Immature natural killer cell (primary cell): ENCODE data around the gene IL1RAPL1. TPM values are rescaled to one million over a fixed set of nuclear protein-coding genes. Genes with fewer than 3 reads are reported as not detected.

ENCODE experiments used
- DNase-seq, 3 donors: peaks; one replicate each; pipeline ENCODE4 v3.0.0; 2022; ENCODE audit warnings: mixed read lengths in 1 of 3
- H3K27ac Mint-ChIP-seq, 6 donors: one replicate each; pipeline ENCODE4 v1.8.0; 2020; ENCODE audit warnings: mixed read lengths in 6 of 6, mild to moderate bottlenecking in 5 of 6, inconsistent platforms in 4 of 6, moderate library complexity in 3 of 6
- H3K27me3 Mint-ChIP-seq, 3 donors: one replicate each; pipeline ENCODE4 v1.8.0; 2020 to 2021; ENCODE audit warnings: low read depth in 3 of 3, mild to moderate bottlenecking in 3 of 3, mixed read lengths in 3 of 3, moderate library complexity in 3 of 3, inconsistent platforms in 1 of 3
- H3K36me3 Mint-ChIP-seq, 3 donors: one replicate each; pipeline ENCODE4 v1.8.0; 2020; ENCODE audit warnings: mixed read lengths in 3 of 3, inconsistent platforms in 2 of 3, mild to moderate bottlenecking in 2 of 3
- H3K4me1 Mint-ChIP-seq, 2 donors: one replicate each; pipeline ENCODE4 v1.8.0; 2020; ENCODE audit warnings: inconsistent platforms in 2 of 2, mild to moderate bottlenecking in 2 of 2, mixed read lengths in 2 of 2, moderate library complexity in 1 of 2
- H3K4me3 Mint-ChIP-seq, 5 donors: one replicate each; pipeline ENCODE4 v1.8.0; 2020; ENCODE audit warnings: mild to moderate bottlenecking in 5 of 5, mixed read lengths in 5 of 5, inconsistent platforms in 3 of 5, moderate library complexity in 3 of 5
- H3K9me3 Mint-ChIP-seq, 6 donors: one replicate each; pipeline ENCODE4 v1.8.0; 2020; ENCODE audit warnings: mild to moderate bottlenecking in 6 of 6, mixed read lengths in 6 of 6, inconsistent platforms in 4 of 6, moderate library complexity in 3 of 6
- polyA plus RNA-seq, 3 donors: library from polyadenylated mRNA; unstranded; fragments of 300-500 nt; fragmentation: Illumina TruSeq; gene quantifications; one replicate each; pipeline ENCODE4 v1.2.3, GENCODE V29; 2021

The IL1RAPL1 gene
- polyA plus RNA-seq, 3 donors from 2014 or later: not detected

GRCh38 chrX:29435396-29435795 lies 848.1 kb downstream of the IL1RAPL1 start:
- H3K4me1 Mint-ChIP-seq: no peaks in the 10 kb centered on the region
- H3K4me3 Mint-ChIP-seq: no peak overlapping the region
- H3K36me3 Mint-ChIP-seq: no peaks in the 10 kb centered on the region
- peaks cover 0 to 7% (median 1%) of the 10 kb centered on the region in 3 donors for H3K27me3 Mint-ChIP-seq
- H3K27ac Mint-ChIP-seq: peak overlapping the region in 1 of 6 donors; percentile 32
- no peak for DNase-seq
- H3K9me3 Mint-ChIP-seq: peaks cover 0 to 12% (median under 1%) of the 10 kb centered on the region in 6 donors

- Mint-ChIP-seq H3K9me3 (peaks cover 0 to 5% (median 0%) of the 10 kb centered on the region in 6 donors), H3K36me3 (no peaks in the 10 kb centered on the region)
- DNase-seq: no peak
These were observed 860.6 kb downstream of the IL1RAPL1 start for GRCh38 chrX:29447867-29448266.

GRCh38 chrX:29453333-29453732 lies 866.1 kb downstream of the IL1RAPL1 start:
- Mint-ChIP-seq H3K36me3 (no peaks in the 10 kb centered on the region), H3K9me3 (peaks cover 0 to 12% (median 5%) of the 10 kb centered on the region in 6 donors), H3K4me3 (no peak overlapping the region), H3K27me3 (peaks cover 0 to 5% (median 3%) of the 10 kb centered on the region in 3 donors), H3K4me1 (no peaks in the 10 kb centered on the region), H3K27ac (no peak overlapping the region)
- DNase-seq: no peak

More at GRCh38 chrX:29447867-29448266, 860.6 kb downstream of the IL1RAPL1 start:
- H3K27ac Mint-ChIP-seq: no peak overlapping the region
- no peak overlapping the region for H3K4me3 Mint-ChIP-seq
- no peaks in the 10 kb centered on the region for H3K4me1 Mint-ChIP-seq
- peaks cover 0 to 3% (median 0%) of the 10 kb centered on the region in 3 donors for H3K27me3 Mint-ChIP-seq

- Mint-ChIP-seq H3K36me3 (no peaks in the 10 kb centered on the region), H3K27me3 (peaks cover 0 to 3% (median 2%) of the 10 kb centered on the region in 3 donors)
These were observed 868.5 kb downstream of the IL1RAPL1 start for GRCh38 chrX:29455702-29456101.

GRCh38 chrX:29461039-29461438 lies 873.8 kb downstream of the IL1RAPL1 start:
- H3K36me3 Mint-ChIP-seq: no peaks in the 10 kb centered on the region
- H3K4me3 Mint-ChIP-seq: no peak overlapping the region
- no peaks in the 10 kb centered on the region for H3K27me3 Mint-ChIP-seq
- no peaks in the 10 kb centered on the region for H3K4me1 Mint-ChIP-seq
- H3K9me3 Mint-ChIP-seq: peaks cover 0 to 10% (median 1%) of the 10 kb centered on the region in 6 donors
- DNase-seq: no peak
- H3K27ac Mint-ChIP-seq: no peak overlapping the region

More at GRCh38 chrX:29455702-29456101, 868.5 kb downstream of the IL1RAPL1 start:
- peaks cover 0 to 18% (median 6%) of the 10 kb centered on the region in 6 donors for H3K9me3 Mint-ChIP-seq
- no peak for DNase-seq
- H3K27ac Mint-ChIP-seq: no peak overlapping the region
- H3K4me3 Mint-ChIP-seq: no peak overlapping the region
- H3K4me1 Mint-ChIP-seq: no peaks in the 10 kb centered on the region

DNA sequence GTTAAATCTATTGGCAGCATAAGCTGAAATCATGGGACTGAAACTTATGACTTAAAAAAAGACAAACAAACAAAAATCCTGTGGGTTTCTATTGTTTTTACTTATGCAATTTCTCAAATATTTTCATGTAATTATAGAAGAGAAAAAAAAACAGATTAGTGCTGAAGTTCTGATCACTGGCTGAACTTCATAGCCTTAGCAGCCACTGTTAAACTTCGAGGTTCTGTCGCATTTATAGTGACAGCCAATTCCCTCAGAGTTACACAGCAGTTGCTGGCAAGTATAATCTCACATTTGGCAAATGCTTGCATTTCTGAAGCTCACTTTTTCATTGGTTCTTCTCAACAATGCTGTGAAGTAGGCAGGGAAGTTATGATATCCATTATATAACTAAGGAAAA lies 879.2 kb downstream of the IL1RAPL1 start:
- Mint-ChIP-seq H3K27ac (no peak overlapping the region), H3K27me3 (peaks cover 0 to 2% (median 0%) of the 10 kb centered on the region in 3 donors), H3K9me3 (peaks cover 0 to 2% (median 0%) of the 10 kb centered on the region in 6 donors), H3K36me3 (no peaks in the 10 kb centered on the region), H3K4me1 (no peaks in the 10 kb centered on the region), H3K4me3 (no peak overlapping the region)
- no peak for DNase-seq

DNA sequence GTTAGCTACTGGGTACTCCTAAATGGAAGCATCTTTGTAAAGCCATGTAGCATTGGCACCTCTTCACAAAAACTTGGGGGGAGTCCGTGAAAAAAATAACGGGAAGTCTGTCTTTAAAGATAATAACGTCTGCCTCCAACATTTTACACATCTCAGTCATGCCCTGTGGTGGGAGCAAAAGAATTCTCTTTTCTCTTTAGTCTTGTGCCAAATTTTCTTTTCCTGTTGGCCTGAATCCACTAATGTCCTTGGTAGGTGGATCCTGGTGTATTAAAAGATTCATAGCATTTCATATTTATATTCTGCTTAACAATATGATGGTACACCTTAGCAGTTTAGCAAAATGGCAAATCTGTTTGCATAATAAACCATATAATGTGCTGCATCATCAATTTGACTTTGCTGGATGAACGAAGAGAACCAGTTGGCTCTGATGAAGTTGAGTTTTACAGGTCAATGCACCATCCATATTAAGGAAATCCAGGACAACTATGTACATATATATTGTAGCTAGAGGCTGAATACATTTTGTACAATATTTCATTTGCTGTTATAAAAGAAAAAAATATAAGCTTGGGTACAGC lies 881.8 kb downstream of the IL1RAPL1 start:
- DNase-seq: no peak
- no peaks in the 10 kb centered on the region for H3K9me3 Mint-ChIP-seq
- H3K27me3 Mint-ChIP-seq: peaks cover 0 to 2% (median 0%) of the 10 kb centered on the region in 3 donors
- no peaks in the 10 kb centered on the region for H3K36me3 Mint-ChIP-seq
- H3K27ac Mint-ChIP-seq: no peak overlapping the region
- H3K4me3 Mint-ChIP-seq: no peak overlapping the region
- no peaks in the 10 kb centered on the region for H3K4me1 Mint-ChIP-seq

DNA sequence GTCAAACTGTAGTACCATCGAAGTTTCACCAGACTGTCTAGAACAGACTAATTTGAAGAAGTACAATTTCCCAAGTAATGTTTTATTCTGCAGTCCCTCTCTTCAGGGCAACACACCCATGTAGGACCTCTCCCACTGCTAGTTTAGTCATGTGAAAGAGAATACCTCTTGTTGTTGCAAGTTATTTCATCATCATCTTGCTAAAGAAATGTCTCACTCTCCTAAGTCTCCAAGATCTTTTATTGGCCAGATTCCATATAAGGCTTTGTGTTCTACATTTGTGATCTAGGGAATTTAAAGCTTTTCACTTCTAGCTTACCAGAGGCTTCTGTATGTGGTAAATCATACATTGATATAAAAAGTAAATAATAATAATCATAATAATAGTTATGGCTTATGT lies 882.8 kb downstream of the IL1RAPL1 start:
- Mint-ChIP-seq H3K4me3 (no peak overlapping the region), H3K4me1 (no peaks in the 10 kb centered on the region)

DNA sequence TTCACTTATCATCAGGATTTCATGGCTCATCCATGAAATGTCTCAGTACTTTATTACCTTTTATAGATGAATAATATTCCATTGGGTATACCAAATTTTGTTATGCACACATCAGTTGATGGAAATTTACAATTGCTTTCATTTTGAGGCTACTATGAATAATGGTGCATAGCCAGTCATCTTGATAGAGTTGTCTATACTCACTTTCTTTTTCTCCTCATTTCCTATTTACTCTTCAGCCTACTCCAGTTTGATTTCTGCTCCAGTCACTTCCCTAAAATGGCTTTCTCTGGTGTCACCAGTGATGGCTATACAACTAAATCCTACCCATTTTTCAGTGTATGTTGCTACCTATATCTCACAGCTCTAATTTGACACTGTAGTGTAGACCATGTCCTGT lies 884.6 kb downstream of the IL1RAPL1 start:
- DNase-seq: no peak
- Mint-ChIP-seq H3K4me3 (no peak overlapping the region), H3K36me3 (no peaks in the 10 kb centered on the region), H3K4me1 (no peaks in the 10 kb centered on the region), H3K27ac (no peak overlapping the region), H3K9me3 (no peaks in the 10 kb centered on the region), H3K27me3 (peaks cover 0 to 2% (median 0%) of the 10 kb centered on the region in 3 donors)

More for the DNA sequence above, 882.8 kb downstream of the IL1RAPL1 start:
- no peak for DNase-seq
- Mint-ChIP-seq H3K36me3 (no peaks in the 10 kb centered on the region), H3K27me3 (peaks cover 0 to 2% (median 0%) of the 10 kb centered on the region in 3 donors), H3K27ac (no peak overlapping the region), H3K9me3 (no peaks in the 10 kb centered on the region)

DNA sequence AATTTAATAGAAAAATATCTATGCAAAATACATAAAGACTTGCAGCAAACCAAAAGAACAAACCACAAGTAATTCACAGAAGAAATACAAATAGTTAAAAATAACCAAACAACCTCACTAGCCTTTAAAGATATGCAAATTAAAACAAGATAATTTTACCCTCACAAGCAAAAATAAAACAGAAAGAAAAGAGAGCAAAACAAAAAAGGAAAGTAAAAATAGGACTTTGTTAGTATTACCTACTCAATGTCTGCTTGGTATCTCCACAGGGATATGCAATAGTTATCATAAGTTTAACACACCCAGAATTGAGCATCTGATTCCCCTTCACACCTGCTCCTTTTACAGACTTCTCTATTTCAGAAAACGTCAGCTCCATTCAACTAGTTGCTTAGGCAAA lies 890.6 kb downstream of the IL1RAPL1 start:
- H3K4me3 Mint-ChIP-seq: no peak overlapping the region
- H3K27me3 Mint-ChIP-seq: peaks cover 2 to 8% (median 2%) of the 10 kb centered on the region in 3 donors
- DNase-seq: no peak
- H3K4me1 Mint-ChIP-seq: no peaks in the 10 kb centered on the region
- peaks cover 0 to 4% (median 0%) of the 10 kb centered on the region in 6 donors for H3K9me3 Mint-ChIP-seq
- no peaks in the 10 kb centered on the region for H3K36me3 Mint-ChIP-seq
- H3K27ac Mint-ChIP-seq: no peak overlapping the region

DNA sequence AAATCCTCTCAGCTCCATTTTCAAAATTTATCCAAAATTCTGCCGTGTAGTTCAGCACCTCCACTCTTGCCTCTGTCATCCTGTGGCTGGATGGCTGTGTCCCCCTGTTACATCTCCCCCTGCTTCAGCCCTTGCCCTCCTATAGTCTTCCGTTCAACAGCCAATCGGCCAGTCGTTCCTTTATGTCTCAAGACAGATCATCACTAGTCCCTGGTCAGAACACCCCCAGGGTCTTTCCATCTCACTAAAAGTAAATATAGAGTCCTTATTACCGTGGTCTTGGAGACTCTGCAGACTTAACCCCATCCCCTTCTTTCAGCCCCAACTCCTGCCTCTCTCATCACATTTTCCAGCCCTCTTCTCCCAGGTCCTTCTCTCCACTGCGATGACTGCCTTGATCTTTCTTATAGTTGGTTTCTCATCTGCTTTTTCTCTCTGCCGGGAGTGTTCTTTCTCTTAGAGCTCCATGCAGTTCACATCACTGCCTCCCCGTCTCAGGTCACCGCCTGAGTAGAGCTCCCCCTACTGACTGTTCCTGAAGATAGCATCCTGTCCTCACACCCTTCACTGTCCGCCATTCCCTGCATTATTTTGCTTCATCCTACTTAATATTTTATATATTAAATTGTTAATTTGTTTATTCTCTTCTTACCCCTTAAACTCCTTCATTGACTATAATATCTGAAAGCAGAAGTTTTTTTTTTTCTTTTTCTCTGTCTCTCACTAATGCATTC lies 891.3 kb downstream of the IL1RAPL1 start:
- Mint-ChIP-seq H3K27ac (no peak overlapping the region), H3K36me3 (no peaks in the 10 kb centered on the region), H3K27me3 (peaks cover 2 to 8% (median 2%) of the 10 kb centered on the region in 3 donors), H3K4me3 (no peak overlapping the region), H3K9me3 (peaks cover 0 to 4% (median 0%) of the 10 kb centered on the region in 6 donors), H3K4me1 (no peaks in the 10 kb centered on the region)
- no peak for DNase-seq

GRCh38 chrX:29487214-29487613 lies 900.0 kb downstream of the IL1RAPL1 start:
- H3K4me1 Mint-ChIP-seq: no peaks in the 10 kb centered on the region
- H3K9me3 Mint-ChIP-seq: peaks cover 0 to 4% (median 0%) of the 10 kb centered on the region in 6 donors
- no peak overlapping the region for H3K27ac Mint-ChIP-seq
- no peaks in the 10 kb centered on the region for H3K27me3 Mint-ChIP-seq
- DNase-seq: no peak
- H3K36me3 Mint-ChIP-seq: no peaks in the 10 kb centered on the region
- H3K4me3 Mint-ChIP-seq: no peak overlapping the region

DNA sequence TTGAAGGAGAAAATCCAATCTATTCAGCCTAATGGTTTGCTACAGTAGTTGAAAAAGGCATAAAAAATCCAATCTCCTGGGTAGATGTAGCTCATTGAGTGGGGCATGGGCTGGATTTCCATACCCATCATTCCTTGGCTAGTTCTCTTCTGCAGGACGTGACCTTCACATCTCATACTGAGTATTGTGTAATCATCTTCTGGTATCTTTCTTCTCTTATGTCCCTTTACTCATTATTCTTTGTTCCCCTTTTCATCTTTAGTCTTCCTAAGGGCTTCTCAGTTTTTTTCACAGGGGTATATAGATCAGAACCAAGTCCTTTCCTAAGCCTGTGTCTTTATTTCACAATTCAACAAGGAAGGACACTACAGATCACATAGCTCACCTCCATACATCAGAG lies 900.5 kb downstream of the IL1RAPL1 start:
- H3K27me3 Mint-ChIP-seq: no peaks in the 10 kb centered on the region
- no peak for DNase-seq
- no peak overlapping the region for H3K4me3 Mint-ChIP-seq
- H3K27ac Mint-ChIP-seq: no peak overlapping the region
- no peaks in the 10 kb centered on the region for H3K36me3 Mint-ChIP-seq
- peaks cover 0 to 4% (median 0%) of the 10 kb centered on the region in 6 donors for H3K9me3 Mint-ChIP-seq
- no peaks in the 10 kb centered on the region for H3K4me1 Mint-ChIP-seq

DNA sequence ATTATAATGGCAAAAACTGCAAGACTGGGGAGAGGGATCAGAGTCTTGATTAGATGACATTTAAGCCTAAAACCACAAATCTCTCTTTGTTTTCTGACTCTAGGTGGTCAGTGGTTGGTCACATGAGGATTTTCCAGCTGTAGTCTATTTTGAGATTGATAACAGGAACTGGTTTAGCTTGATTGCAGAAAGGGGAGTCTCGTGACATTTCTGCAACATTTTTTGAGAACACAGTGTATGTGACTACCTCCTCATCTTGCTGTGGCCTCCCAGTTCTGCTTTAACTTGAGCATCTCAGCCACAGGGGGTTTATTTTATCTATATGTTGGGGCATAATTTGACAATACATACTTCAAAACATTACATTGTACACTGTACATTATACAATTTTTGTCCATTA lies 901.7 kb downstream of the IL1RAPL1 start:
- H3K9me3 Mint-ChIP-seq: peaks cover 0 to 4% (median 0%) of the 10 kb centered on the region in 6 donors
- H3K4me3 Mint-ChIP-seq: no peak overlapping the region
- no peaks in the 10 kb centered on the region for H3K4me1 Mint-ChIP-seq

More for the DNA sequence above, 901.7 kb downstream of the IL1RAPL1 start:
- no peaks in the 10 kb centered on the region for H3K36me3 Mint-ChIP-seq
- no peaks in the 10 kb centered on the region for H3K27me3 Mint-ChIP-seq
- DNase-seq: no peak
- no peak overlapping the region for H3K27ac Mint-ChIP-seq
